ENCODE results near the gene GPC3. TPM values are rescaled to one million over a fixed set of nuclear protein-coding genes. Genes with fewer than 3 reads are reported as not detected.

The GPC3 gene
- total RNA-seq, 2 experiments from 2014 or later: 0.25 to 0.59 TPM

- ATAC-seq (ENCODE audit: poor library complexity): no peak
- Mint-ChIP-seq H3K27me3 (no peaks in the 10 kb centered on the region), H3K36me3 (ENCODE audit: low read depth) (no peaks in the 10 kb centered on the region), H3K4me3 (no peak overlapping the region), H3K27ac (no peak overlapping the region), H3K4me1 (ENCODE audit: low read depth) (no peaks in the 10 kb centered on the region), H3K9me3 (no peaks in the 10 kb centered on the region)
- ChIA-PET CTCF (no interaction called here), POLR2A (interaction anchor here (0.6 kb wide), 1 partner anchor 29 kb away, joined by 3 read pairs; no protein-coding TSS in a partner anchor)
- H3K9me3 ChIP-seq (ENCODE audit: control insufficient read depth in 1 of 2, insufficient read depth in 1 of 2, low read length in 2 of 2): no peaks in the 10 kb centered on the region
- no peak overlapping the region for H3K27ac ChIP-seq (ENCODE audit: low read depth in 1 of 2, low read length in 2 of 2)
- no peaks in the 10 kb centered on the region for H3K4me1 ChIP-seq (ENCODE audit: insufficient read depth, low read length)
- intact Hi-C loops (cut with DNase I, micrococcal nuclease): no loop called here
- no peaks in the 10 kb centered on the region for H3K36me3 ChIP-seq (ENCODE audit: insufficient read depth, low read length)
- no peak for DNase-seq
- TF ChIP-seq CTCF (IDR thresholded peaks at IDR 0.05): no peak
- H3K4me3 ChIP-seq (ENCODE audit: low read length): no peak overlapping the region
- H3K27me3 ChIP-seq (ENCODE audit: control insufficient read depth in 1 of 2, insufficient read depth in 2 of 2, low read length in 2 of 2): no peaks in the 10 kb centered on the region
Measured at GRCh38 chrX:133857640-133858269, 127.6 kb downstream of the GPC3 start.

GRCh38 chrX:133856819-133857218 is 128.6 kb downstream of the GPC3 start:
- H3K27ac ChIP-seq (ENCODE audit: low read depth in 1 of 2, low read length in 2 of 2): no peak overlapping the region
- CTCF ChIA-PET: no interaction called here
- H3K36me3 ChIP-seq (ENCODE audit: insufficient read depth, low read length): no peaks in the 10 kb centered on the region
- Mint-ChIP-seq H3K4me1 (ENCODE audit: low read depth) (no peaks in the 10 kb centered on the region), H3K36me3 (ENCODE audit: low read depth) (no peaks in the 10 kb centered on the region), H3K9me3 (no peaks in the 10 kb centered on the region), H3K4me3 (no peak overlapping the region), H3K27me3 (no peaks in the 10 kb centered on the region), H3K27ac (no peak overlapping the region)
- DNase-seq (no peak), ATAC-seq (ENCODE audit: poor library complexity) (no peak)
- H3K4me3 ChIP-seq (ENCODE audit: low read length): no peak overlapping the region
- no peaks in the 10 kb centered on the region for H3K9me3 ChIP-seq (ENCODE audit: control insufficient read depth in 1 of 2, insufficient read depth in 1 of 2, low read length in 2 of 2)
- H3K4me1 ChIP-seq (ENCODE audit: insufficient read depth, low read length): no peaks in the 10 kb centered on the region
- H3K27me3 ChIP-seq (ENCODE audit: control insufficient read depth in 1 of 2, insufficient read depth in 2 of 2, low read length in 2 of 2): no peaks in the 10 kb centered on the region
- POLR2A ChIA-PET: no interaction called here
- no peak for TF ChIP-seq CTCF (IDR thresholded peaks at IDR 0.05)
- intact Hi-C loops (cut with DNase I, micrococcal nuclease): no loop called here

- Histone ChIP-seq H3K9me3 (ENCODE audit: control insufficient read depth in 1 of 2, insufficient read depth in 1 of 2, low read length in 2 of 2) (no peaks in the 10 kb centered on the region), H3K4me3 (ENCODE audit: low read length) (no peak overlapping the region), H3K4me1 (ENCODE audit: insufficient read depth, low read length) (no peaks in the 10 kb centered on the region), H3K27ac (ENCODE audit: low read depth in 1 of 2, low read length in 2 of 2) (no peak overlapping the region), H3K36me3 (ENCODE audit: insufficient read depth, low read length) (no peaks in the 10 kb centered on the region), H3K27me3 (ENCODE audit: control insufficient read depth in 1 of 2, insufficient read depth in 2 of 2, low read length in 2 of 2) (no peaks in the 10 kb centered on the region)
- POLR2A ChIA-PET: no interaction called here
- no peak for TF ChIP-seq CTCF (IDR thresholded peaks at IDR 0.05)
- no peaks in the 10 kb centered on the region for H3K9me3 Mint-ChIP-seq
- intact Hi-C loops (cut with DNase I, micrococcal nuclease): no loop called here
- H3K27me3 Mint-ChIP-seq: no peaks in the 10 kb centered on the region
- H3K36me3 Mint-ChIP-seq (ENCODE audit: low read depth): no peaks in the 10 kb centered on the region
- no peak for DNase-seq
- H3K27ac Mint-ChIP-seq: no peak overlapping the region
- no peak for ATAC-seq (ENCODE audit: poor library complexity)
- no peaks in the 10 kb centered on the region for H3K4me1 Mint-ChIP-seq (ENCODE audit: low read depth)
- CTCF ChIA-PET: interaction anchor here (1.2 to 1.7 kb wide), 2 partner anchors 15 to 26 kb away, joined by 3 to 6 read pairs; no protein-coding TSS in a partner anchor
- no peak overlapping the region for H3K4me3 Mint-ChIP-seq
Measured at GRCh38 chrX:133854290-133854689, 131.1 kb downstream of the GPC3 start.

Data from CD4-positive, alpha-beta T cell (primary cell).